Neural crest cell (in vitro differentiated cells): Measurements from ENCODE around the gene FCAR. TPM values are rescaled to one million over a fixed set of nuclear protein-coding genes. Genes with fewer than 3 reads are reported as not detected.
"Not testable (repeated sequence)": the region's sequence is repeated elsewhere in the genome, so short reads cannot be mapped to it uniquely, and the experiment has no call there.

ENCODE experiments used
- DNase-seq: peaks from one replicate; pipeline ENCODE4 v3.0.0; 2021; ENCODE audit warnings: low read depth, mixed read lengths, low spot score
- H3K27ac Mint-ChIP-seq: one replicate; pipeline ENCODE4 v1.8.0; 2021; ENCODE audit warnings: mild to moderate bottlenecking, mixed read lengths; ENCODE audit not compliant: unreplicated experiment
- H3K27me3 Mint-ChIP-seq: 2 replicates; pipeline ENCODE4 v1.8.0; 2021; ENCODE audit warnings: low read depth, mild to moderate bottlenecking, mixed read lengths
- H3K36me3 Mint-ChIP-seq: 2 replicates; pipeline ENCODE4 v1.8.0; 2021; ENCODE audit warnings: low read depth, mild to moderate bottlenecking, mixed read lengths
- H3K4me1 Mint-ChIP-seq: 2 replicates; pipeline ENCODE4 v1.8.0; 2021; ENCODE audit warnings: mixed read lengths
- H3K4me3 Mint-ChIP-seq: one replicate; pipeline ENCODE4 v1.8.0; 2021; ENCODE audit warnings: mild to moderate bottlenecking, mixed read lengths
- H3K9me3 Mint-ChIP-seq: 2 replicates; pipeline ENCODE4 v1.8.0; 2021; ENCODE audit warnings: mixed read lengths
- CTCF ChIP-seq: fragments of 200-600 bp; sonication (generic); conservative IDR thresholded peaks from 2 replicates; pipeline ENCODE4 v1.5.0; 2021; ENCODE audit warnings: antibody characterized with exemption, mild to moderate bottlenecking
- total RNA-seq: library from RNA; stranded (reverse); gene quantifications from 2 replicates; pipeline ENCODE4 v1.2.1, GENCODE V29; 2021

FCAR gene
- total RNA-seq, 1 donor from 2014 or later = not detected

- H3K36me3 Mint-ChIP-seq = no peaks in the 10 kb centered on the region
- H3K4me3 Mint-ChIP-seq = no peak overlapping the region
- peaks cover 2% of the 10 kb centered on the region for H3K27me3 Mint-ChIP-seq
- TF ChIP-seq CTCF = no peak
- H3K27ac Mint-ChIP-seq = no peak overlapping the region
- DNase-seq = no peak
- H3K9me3 Mint-ChIP-seq = no peaks in the 10 kb centered on the region
- H3K4me1 Mint-ChIP-seq = no peaks in the 10 kb centered on the region
Observed at GRCh38 chr19:54938906-54939305, 64.9 kb downstream of the FCAR start.

GRCh38 chr19:54939538-54939937 is 65.5 kb downstream of the FCAR start:
- not testable (repeated sequence) for H3K27me3 Mint-ChIP-seq, DNase-seq, H3K27ac Mint-ChIP-seq, H3K4me3 Mint-ChIP-seq, H3K4me1 Mint-ChIP-seq, H3K36me3 Mint-ChIP-seq, H3K9me3 Mint-ChIP-seq

Other genes starting within 250 kb of the FCAR start
- gene LILRB1, start 243.8 kb upstream of the FCAR start, total RNA-seq = not detected in 2 replicates
- gene LILRB4, start 211.2 kb upstream of the FCAR start, total RNA-seq = not detected in 2 replicates
- gene KIR3DL3, start 149.8 kb upstream of the FCAR start, total RNA-seq = not detected in 2 replicates
- gene KIR2DL3, start 135.7 kb upstream of the FCAR start, total RNA-seq = not detected in 2 replicates
- gene KIR2DL1, start 104.4 kb upstream of the FCAR start, total RNA-seq = not detected in 2 replicates
- not detected in 2 replicates for gene KIR2DL4, start 70.6 kb upstream of the FCAR start, total RNA-seq
- gene KIR3DL1, start 57.8 kb upstream of the FCAR start, total RNA-seq = not detected in 2 replicates
- not detected in 2 replicates for gene KIR2DS4, start 41.6 kb upstream of the FCAR start, total RNA-seq
- not detected in 2 replicates for gene KIR3DL2, start 23.8 kb upstream of the FCAR start, total RNA-seq
- gene NCR1, start 31.9 kb downstream of the FCAR start, total RNA-seq = not detected in 2 replicates
- gene NLRP7, start 73.3 kb downstream of the FCAR start, total RNA-seq = not detected in 2 replicates
- gene NLRP2, start 92.1 kb downstream of the FCAR start, total RNA-seq = 47.2 and 48.1 TPM in 2 replicates
- 0.33 and 0.39 TPM in 2 replicates for gene GP6, start 164.0 kb downstream of the FCAR start, total RNA-seq
- gene RDH13, start 188.9 kb downstream of the FCAR start, total RNA-seq = 19.9 and 20.4 TPM in 2 replicates
- gene EPS8L1, start 201.6 kb downstream of the FCAR start, total RNA-seq = 22.4 TPM in 2 replicates
- gene PPP1R12C, start 243.4 kb downstream of the FCAR start, total RNA-seq = 107 and 108 TPM in 2 replicates